BE2C (cell line): Measurements from ENCODE around the gene DSG3.

Experiments
- DNase-seq: peaks from one replicate; pipeline ENCODE4 v3.0.0-alpha.2; 2020
- H3K27me3 ChIP-seq: fragments of 250-450 bp; sonication (Bioruptor Pico); 2 replicates; pipeline ENCODE4 v1.5.1; 2020; ENCODE audit warnings: mild to moderate bottlenecking
- H3K36me3 ChIP-seq: fragments of 250-450 bp; sonication (Bioruptor Pico); 2 replicates; pipeline ENCODE4 v1.5.1; 2020; ENCODE audit warnings: mild to moderate bottlenecking
- H3K4me1 ChIP-seq: fragments of 250-450 bp; sonication (Bioruptor Pico); 2 replicates; pipeline ENCODE4 v1.5.1; 2020
- H3K4me3 ChIP-seq: 2 replicates; pipeline ENCODE4 v1.5.1; 2011; ENCODE audit warnings: low read depth, low read length
- H3K9me3 ChIP-seq: fragments of 250-450 bp; sonication (Bioruptor Pico); 2 replicates; pipeline ENCODE4 v1.5.1; 2020
- CTCF ChIP-seq: IDR thresholded peaks from 2 replicates; pipeline ENCODE4 v1.5.1; 2012; ENCODE audit warnings: mild to moderate bottlenecking, low read depth, low read length

The DSG3 gene

GRCh38 chr18:31497404-31497835 is 49.9 kb downstream of the DSG3 start:
- no peaks in the 10 kb centered on the region for H3K4me1 ChIP-seq
- H3K4me3 ChIP-seq: no peak overlapping the region
- H3K27me3 ChIP-seq: peaks cover 16% of the 10 kb centered on the region
- DNase-seq: no peak
- no peaks in the 10 kb centered on the region for H3K36me3 ChIP-seq
- no peaks in the 10 kb centered on the region for H3K9me3 ChIP-seq
- no peak for TF ChIP-seq CTCF

- TF ChIP-seq CTCF: no peak
- peak; percentile 8 for DNase-seq
These were observed 50.5 kb downstream of the DSG3 start, which contains the start of gene DSG2 for GRCh38 chr18:31497836-31498573. Gene DSG2 (plus strand): TSS chr18:31498177. CDS start chr18:31498252, 75 bp downstream.

GRCh38 chr18:31498574-31499524 is 51.3 kb downstream of the DSG3 start:
- DNase-seq: no peak
- Histone ChIP-seq H3K9me3 (no peaks in the 10 kb centered on the region), H3K4me1 (no peaks in the 10 kb centered on the region), H3K4me3 (peak overlapping the region; percentile 23; the same call in 1 of the 2 replicates), H3K36me3 (no peaks in the 10 kb centered on the region), H3K27me3 (peaks cover 16% of the 10 kb centered on the region)
- no peak for TF ChIP-seq CTCF

More at GRCh38 chr18:31497836-31498573, 50.5 kb downstream of the DSG3 start, which contains the start of gene DSG2:
- Histone ChIP-seq H3K27me3 (peaks cover 16% of the 10 kb centered on the region), H3K4me1 (no peaks in the 10 kb centered on the region), H3K36me3 (no peaks in the 10 kb centered on the region), H3K9me3 (no peaks in the 10 kb centered on the region), H3K4me3 (peak within 1 kb of the TSS; percentile 23; the same call in 1 of the 2 replicates)

- no peak for TF ChIP-seq CTCF
- no peaks in the 10 kb centered on the region for H3K36me3 ChIP-seq
- no peaks in the 10 kb centered on the region for H3K4me1 ChIP-seq
- peaks cover 16% of the 10 kb centered on the region for H3K27me3 ChIP-seq
- no peak for DNase-seq
- no peaks in the 10 kb centered on the region for H3K9me3 ChIP-seq
- H3K4me3 ChIP-seq: no peak overlapping the region
These were observed 52.6 kb downstream of the DSG3 start for GRCh38 chr18:31500051-31500688.

GRCh38 chr18:31503011-31503410 is 55.5 kb downstream of the DSG3 start:
- no peak overlapping the region for H3K4me3 ChIP-seq
- H3K9me3 ChIP-seq: no peaks in the 10 kb centered on the region
- DNase-seq: no peak
- no peaks in the 10 kb centered on the region for H3K4me1 ChIP-seq
- H3K27me3 ChIP-seq: peaks cover 10% of the 10 kb centered on the region
- H3K36me3 ChIP-seq: no peaks in the 10 kb centered on the region
- TF ChIP-seq CTCF: no peak
